ENCODE data around the gene C1orf21.
A peak's percentile ranks its signal among the peaks of the same experiment; 100 is the strongest.
"Not testable (repeated sequence)": the region's sequence is repeated elsewhere in the genome, so short reads cannot be mapped to it uniquely, and the experiment has no call there.

The C1orf21 gene

GRCh38 chr1:184612229-184612628 lies 225.4 kb downstream of the C1orf21 start:
- not testable (repeated sequence) for DNase-seq

GRCh38 chr1:184614667-184615066 lies 227.8 kb downstream of the C1orf21 start:
- DNase-seq: no peak

- no peak for DNase-seq
Observed at GRCh38 chr1:184615301-184615700, 228.5 kb downstream of the C1orf21 start.

- no peak for DNase-seq
Observed at GRCh38 chr1:184616504-184616903, 229.7 kb downstream of the C1orf21 start.

GRCh38 chr1:184617433-184618029 lies 230.7 kb downstream of the C1orf21 start:
- no peak for DNase-seq

GRCh38 chr1:184618851-184619250 lies 232.0 kb downstream of the C1orf21 start:
- DNase-seq: no peak

- no peak for DNase-seq
Observed at GRCh38 chr1:184620469-184620868, 233.6 kb downstream of the C1orf21 start.

- no peak for DNase-seq
Observed at GRCh38 chr1:184621260-184621659, 234.4 kb downstream of the C1orf21 start.

- peak; percentile 75 for DNase-seq
Observed at GRCh38 chr1:184622136-184622823, 235.5 kb downstream of the C1orf21 start.

- DNase-seq: no peak
Observed at GRCh38 chr1:184623404-184623803, 236.6 kb downstream of the C1orf21 start.

GRCh38 chr1:184624051-184624450 lies 237.2 kb downstream of the C1orf21 start:
- DNase-seq: no peak

- DNase-seq: peak; percentile 24
Observed at GRCh38 chr1:184624626-184625025, 237.8 kb downstream of the C1orf21 start.

- DNase-seq: no peak
Observed at GRCh38 chr1:184625271-184625670, 238.4 kb downstream of the C1orf21 start.

GRCh38 chr1:184626076-184627006 lies 239.5 kb downstream of the C1orf21 start:
- no peak for DNase-seq

- no peak for DNase-seq
Observed at GRCh38 chr1:184627007-184627341, 240.1 kb downstream of the C1orf21 start.

- no peak for DNase-seq
Observed at GRCh38 chr1:184629266-184629665, 242.4 kb downstream of the C1orf21 start.

- no peak for DNase-seq
Observed at GRCh38 chr1:184630679-184631060, 243.8 kb downstream of the C1orf21 start.

GRCh38 chr1:184632415-184633175 lies 245.8 kb downstream of the C1orf21 start:
- no peak for DNase-seq

- no peak for DNase-seq
Observed at GRCh38 chr1:184633785-184634184, 247.0 kb downstream of the C1orf21 start.

GRCh38 chr1:184634296-184634695 lies 247.5 kb downstream of the C1orf21 start:
- DNase-seq: no peak

- DNase-seq: no peak
Observed at GRCh38 chr1:184635347-184635979, 248.6 kb downstream of the C1orf21 start.

GRCh38 chr1:184635980-184636431 lies 249.2 kb downstream of the C1orf21 start:
- DNase-seq: no peak

All from fibroblast of skin of right biceps (primary cell).